Measurements from ENCODE around the gene ETV7.
A peak's percentile ranks its signal among the peaks of the same experiment; 100 is the strongest.
"Not testable (repeated sequence)": the region's sequence is repeated elsewhere in the genome, so short reads cannot be mapped to it uniquely, and the experiment has no call there.

The ETV7 gene

GRCh38 chr6:36387440-36388303, at the start of gene ETV7:
Gene ETV7, minus strand, starts transcription at chr6:36387669. Its CDS starts 128 bp downstream, at chr6:36387541.
- DNase-seq, result no peak

DNA sequence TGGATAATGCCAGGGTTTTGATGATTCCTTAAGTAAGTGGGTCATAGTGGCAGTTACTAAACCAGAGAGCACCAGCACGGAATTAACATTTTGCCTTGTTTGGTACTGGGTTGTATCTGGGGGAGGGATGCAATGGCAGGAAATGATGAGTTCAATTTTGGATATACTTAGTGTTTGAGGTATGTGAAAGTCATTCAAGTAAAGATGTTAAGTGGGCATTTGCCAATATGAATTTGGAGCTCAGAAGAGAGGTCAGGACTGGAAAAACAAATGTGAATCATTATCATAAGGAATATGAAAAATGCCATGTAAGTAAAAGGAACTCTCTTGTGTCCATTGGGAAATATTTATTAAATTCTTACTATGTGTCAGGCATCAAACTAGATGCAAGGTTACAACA, 49.0 kb upstream of the ETV7 start:
- DNase-seq, result no peak

- DNase-seq, result peak; percentile 56
Measured at GRCh38 chr6:36432151-36432671, 44.7 kb upstream of the ETV7 start.

GRCh38 chr6:36431197-36431596, 43.7 kb upstream of the ETV7 start:
- no peak for DNase-seq

GRCh38 chr6:36430351-36430750, 42.9 kb upstream of the ETV7 start:
- no peak for DNase-seq

DNA sequence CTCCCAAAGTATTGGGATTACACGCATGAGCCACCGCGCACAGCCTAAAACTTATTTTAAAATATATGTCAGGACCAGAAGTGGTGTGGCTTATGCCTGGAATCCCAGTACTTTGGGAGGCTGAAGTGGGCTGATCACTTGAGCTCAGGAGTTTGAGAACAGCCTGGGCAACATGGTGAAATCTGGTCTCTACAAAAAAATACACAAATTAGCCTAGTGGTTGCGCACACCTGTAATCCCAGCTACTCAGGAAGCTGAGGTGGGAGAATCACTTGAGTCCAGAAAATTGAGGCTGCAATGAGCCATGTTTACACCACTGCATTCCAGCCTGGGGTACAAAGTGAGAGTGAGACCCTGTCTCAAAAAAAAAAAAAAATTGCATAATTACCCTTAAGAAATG, 41.4 kb upstream of the ETV7 start:
- DNase-seq, result no peak

GRCh38 chr6:36426622-36427021, 39.2 kb upstream of the ETV7 start:
- DNase-seq, result no peak

GRCh38 chr6:36423101-36423824, 35.8 kb upstream of the ETV7 start:
- peak; percentile 95 for DNase-seq

- DNase-seq, result no peak
Measured at GRCh38 chr6:36422714-36423100, 35.2 kb upstream of the ETV7 start.

DNA sequence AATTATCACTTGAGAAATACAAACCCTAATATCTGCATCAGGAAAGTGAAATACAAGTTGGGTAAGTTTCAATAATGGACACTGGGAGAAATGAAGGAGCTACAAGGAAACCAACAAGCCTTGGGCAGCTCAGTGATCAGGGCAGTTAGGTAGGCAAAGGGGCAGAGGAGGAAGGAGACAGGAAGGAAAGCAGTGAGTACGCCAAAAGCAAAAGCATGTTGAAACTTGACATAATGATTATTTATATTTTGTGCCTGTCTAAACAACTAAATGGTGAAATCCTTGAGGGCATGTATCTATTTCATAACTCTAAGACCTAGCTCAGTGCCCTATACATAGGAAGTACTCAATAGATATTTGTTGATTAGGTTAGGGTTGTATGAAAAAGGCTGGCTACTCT, 31.8 kb upstream of the ETV7 start:
- DNase-seq, result no peak

DNA sequence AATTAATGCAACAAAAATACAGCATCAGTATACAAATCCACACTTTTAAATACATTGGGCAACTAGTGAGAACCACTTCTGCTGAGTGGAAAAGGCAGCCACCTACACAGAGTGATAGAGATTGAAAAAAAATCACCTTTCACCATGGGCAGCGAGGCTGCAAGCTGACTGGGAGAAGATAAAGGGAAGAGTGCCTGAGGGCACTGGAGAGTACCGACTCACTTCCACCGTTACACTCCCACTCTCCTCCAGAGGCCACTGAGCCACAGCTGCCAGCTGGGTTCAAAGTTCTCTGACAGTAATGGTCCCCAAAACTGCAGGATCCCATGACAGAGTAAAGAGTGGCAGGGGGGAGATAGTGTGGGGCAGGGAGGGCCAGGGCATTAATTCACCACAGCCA, 31.1 kb upstream of the ETV7 start:
- no peak for DNase-seq

- peak; percentile 11 for DNase-seq
Measured at GRCh38 chr6:36414481-36414880, 27.0 kb upstream of the ETV7 start.

DNA sequence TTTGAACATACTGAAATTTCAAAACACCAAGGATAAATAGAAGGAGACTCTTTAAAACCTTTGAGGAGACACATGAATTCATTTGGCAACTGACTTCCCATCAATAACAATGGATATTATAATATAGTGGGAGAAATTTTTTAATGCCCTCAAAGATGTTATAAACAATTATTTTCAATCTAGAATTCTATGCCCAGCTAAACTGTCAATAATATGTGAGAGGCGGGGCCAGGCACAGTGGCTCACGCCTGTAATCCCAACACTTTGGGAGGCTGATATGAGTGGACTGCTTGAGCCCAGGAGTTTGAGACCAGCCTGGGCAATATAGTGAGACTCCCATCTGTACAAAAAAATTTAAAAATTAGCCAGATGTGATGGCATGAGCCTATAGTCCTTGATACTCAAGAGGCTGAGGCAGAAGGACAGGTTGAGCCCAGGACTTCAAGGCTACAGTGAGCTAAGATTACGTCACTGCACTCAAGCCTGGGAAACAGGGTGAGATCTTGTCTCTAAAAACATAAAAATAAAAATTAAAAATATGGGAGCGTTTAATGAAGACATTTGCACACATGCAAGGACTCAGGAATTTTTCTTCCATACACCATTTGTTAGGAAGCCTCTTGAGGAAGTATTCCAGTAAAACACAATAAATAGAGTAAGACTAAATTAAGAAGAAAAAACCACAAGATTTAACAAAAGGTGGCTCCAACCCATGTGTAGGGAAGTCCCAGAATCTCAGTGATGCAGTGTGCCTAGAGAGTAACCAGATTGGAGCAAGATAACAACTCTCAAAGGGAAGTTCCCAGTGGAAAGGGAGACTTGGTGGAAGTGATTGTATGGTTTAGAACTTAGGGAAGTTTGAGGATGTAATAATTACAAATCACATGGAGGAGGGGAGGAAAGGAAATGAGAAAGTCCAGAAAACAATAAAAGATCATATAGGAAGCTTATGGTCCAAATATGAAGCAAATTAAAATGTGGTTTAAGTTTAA, 26.3 kb upstream of the ETV7 start:
- DNase-seq, result no peak

GRCh38 chr6:36409718-36410117, 22.2 kb upstream of the ETV7 start:
- DNase-seq, result not testable (repeated sequence)

DNA sequence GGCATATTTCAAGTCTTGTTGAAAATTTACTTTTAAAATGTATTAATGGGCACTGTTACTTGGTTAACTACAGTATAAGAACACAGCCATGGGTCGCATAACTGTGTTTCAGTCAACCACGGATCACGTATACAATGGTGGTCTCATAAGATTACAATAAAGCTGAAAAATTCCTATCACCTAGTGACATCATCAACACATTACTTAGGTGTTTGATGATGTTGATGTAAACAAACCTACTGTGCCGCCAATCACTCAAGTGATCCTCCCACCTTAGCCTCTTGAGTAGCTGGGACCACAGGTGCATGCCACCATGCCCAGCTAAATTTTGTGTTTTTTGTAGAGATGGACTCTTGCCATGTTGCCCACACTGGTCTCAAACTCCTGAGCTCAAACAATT, 16.7 kb upstream of the ETV7 start:
- DNase-seq, result no peak

- DNase-seq, result no peak
Measured at GRCh38 chr6:36402481-36402880, 15.0 kb upstream of the ETV7 start.

GRCh38 chr6:36399970-36400369, 12.5 kb upstream of the ETV7 start:
- no peak for DNase-seq

- no peak for DNase-seq
Measured at GRCh38 chr6:36392621-36393020, 5.2 kb upstream of the ETV7 start.

- DNase-seq, result no peak
Measured at GRCh38 chr6:36389353-36389752, 1.9 kb upstream of the ETV7 start.

DNA sequence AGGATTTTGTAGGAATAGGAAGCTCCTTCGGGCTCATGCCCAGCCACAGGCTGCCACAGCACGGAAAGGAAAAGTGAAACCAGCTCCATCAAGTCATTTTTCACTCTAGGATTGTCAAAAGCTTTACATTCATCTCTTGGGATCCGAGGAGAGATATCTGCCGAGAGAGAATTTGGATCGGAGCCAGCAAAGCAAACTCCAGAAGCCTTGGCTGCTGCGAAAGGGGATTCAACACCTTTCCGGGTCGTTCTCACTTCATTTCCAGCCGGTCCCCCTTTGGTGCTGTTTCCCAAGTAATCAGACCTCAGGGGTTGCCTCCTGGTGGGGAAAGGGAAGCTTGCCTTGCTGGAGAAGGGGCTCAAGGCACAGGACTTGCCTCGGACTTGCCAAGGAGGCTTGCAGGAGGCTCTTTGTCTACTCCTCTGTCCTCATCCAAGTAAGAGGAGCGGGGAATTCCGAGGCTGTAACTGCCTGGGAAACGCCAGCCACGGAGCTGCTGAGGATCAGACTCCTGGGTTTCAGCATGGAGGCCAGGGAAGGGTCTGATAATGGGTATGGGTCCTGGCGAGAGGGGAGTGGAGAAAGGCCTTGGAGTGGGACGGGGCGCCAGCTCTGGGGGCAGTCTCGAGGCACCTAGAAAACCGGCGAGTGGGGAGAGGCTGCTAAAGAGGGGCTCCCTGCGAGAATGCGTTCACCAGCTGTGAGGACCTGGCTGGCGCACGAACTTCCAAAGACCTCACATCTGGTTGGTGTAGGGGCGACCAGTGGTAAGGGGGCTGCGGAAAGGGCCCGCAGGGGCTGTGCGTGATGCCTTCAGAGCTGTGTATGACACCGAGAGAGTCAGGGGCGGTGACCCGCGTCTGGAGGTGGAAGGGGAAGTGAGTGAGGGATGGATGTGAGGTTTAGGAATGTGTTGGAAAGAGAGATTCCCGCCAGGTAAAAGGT, 702 bp downstream of the ETV7 start:
- DNase-seq, result peak; percentile 56

- no peak for DNase-seq
Measured at GRCh38 chr6:36384095-36384494, 3.4 kb downstream of the ETV7 start.

- DNase-seq, result no peak
Measured at GRCh38 chr6:36383606-36384005, 3.9 kb downstream of the ETV7 start.

Data from kidney glomerular epithelial cell (primary cell).